SK-N-SH treated with all-trans-retinoic acid at 6 μM for 48 hours (cell line): ENCODE measurements around the gene TRIM13.

Source experiments
- PPARA ChIP-seq: fragments of 250-450 bp; sonication (Bioruptor Pico); IDR thresholded peaks from 2 replicates; pipeline ENCODE4 v1.5.0; 2020; ENCODE audit warnings: mild to moderate bottlenecking, borderline replicate concordance
- RARB ChIP-seq: fragments of 250-450 bp; sonication (Bioruptor Pico); IDR thresholded peaks from 2 replicates; pipeline ENCODE4 v1.8.0; 2021; ENCODE audit warnings: mild to moderate bottlenecking, moderate library complexity
- ZNF8 ChIP-seq: fragments of 450-650 bp; formaldehyde crosslinking; IDR thresholded peaks from 2 replicates; pipeline ENCODE4 v1.5.0; 2020; ENCODE audit warnings: mild to moderate bottlenecking, moderate library complexity
- TF ChIP-seq, protein P1 (sequence below): fragments of 250-450 bp; sonication (Bioruptor Pico); IDR thresholded peaks from 2 replicates; pipeline ENCODE4 v1.8.0; 2020; ENCODE audit warnings: mild to moderate bottlenecking, moderate library complexity, borderline replicate concordance

DNA sequence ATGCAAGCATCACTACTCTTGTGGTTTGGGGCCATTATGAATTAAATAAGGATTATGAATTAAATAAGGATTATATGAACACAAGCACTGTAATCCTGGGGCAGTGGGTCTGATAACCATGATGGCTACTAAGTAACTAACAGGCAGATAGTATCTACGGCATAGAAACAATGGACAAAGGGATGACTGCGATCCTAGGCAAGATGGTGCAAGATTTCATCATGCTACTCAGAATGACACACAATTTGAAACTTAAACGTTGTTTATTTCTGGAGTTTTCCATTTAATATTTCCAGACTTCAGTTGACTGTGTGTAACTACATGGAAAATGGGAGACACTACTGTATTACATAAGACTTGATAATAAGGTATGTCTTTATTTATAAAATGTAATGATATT, 33.5 kb downstream of the TRIM13 start:
- TF ChIP-seq ZNF8 (CRISPR knock-in tag) (no peak), PPARA (CRISPR knock-in tag) (no peak), RARB (CRISPR knock-in tag) (no peak)
- TF ChIP-seq, protein P1, sequence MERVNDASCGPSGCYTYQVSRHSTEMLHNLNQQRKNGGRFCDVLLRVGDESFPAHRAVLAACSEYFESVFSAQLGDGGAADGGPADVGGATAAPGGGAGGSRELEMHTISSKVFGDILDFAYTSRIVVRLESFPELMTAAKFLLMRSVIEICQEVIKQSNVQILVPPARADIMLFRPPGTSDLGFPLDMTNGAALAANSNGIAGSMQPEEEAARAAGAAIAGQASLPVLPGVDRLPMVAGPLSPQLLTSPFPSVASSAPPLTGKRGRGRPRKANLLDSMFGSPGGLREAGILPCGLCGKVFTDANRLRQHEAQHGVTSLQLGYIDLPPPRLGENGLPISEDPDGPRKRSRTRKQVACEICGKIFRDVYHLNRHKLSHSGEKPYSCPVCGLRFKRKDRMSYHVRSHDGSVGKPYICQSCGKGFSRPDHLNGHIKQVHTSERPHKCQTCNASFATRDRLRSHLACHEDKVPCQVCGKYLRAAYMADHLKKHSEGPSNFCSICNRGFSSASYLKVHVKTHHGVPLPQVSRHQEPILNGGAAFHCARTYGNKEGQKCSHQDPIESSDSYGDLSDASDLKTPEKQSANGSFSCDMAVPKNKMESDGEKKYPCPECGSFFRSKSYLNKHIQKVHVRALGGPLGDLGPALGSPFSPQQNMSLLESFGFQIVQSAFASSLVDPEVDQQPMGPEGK (CRISPR knock-in tag) = no peak
